Measurements from ENCODE around the gene HUWE1.

DNA sequence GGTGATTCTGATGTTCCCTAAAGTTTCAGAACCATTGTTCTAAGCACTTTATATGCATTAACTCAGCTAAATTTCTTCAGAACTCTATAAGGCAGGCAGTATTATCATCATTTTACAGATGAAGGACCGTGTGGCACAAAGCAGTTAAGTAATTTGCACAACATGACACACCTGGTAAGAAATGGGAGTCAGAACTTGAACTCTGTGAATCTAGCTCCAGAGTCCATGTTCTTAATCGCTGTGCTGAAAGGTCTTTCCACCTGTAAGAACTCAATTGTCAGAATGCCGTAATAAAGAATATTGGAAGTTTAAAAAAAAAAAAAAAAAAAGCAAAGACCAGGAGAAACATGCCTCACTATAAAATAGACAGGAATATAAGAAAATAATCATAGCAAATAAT is 9.2 kb downstream of the HUWE1 start:
- TF ChIP-seq, protein P1, sequence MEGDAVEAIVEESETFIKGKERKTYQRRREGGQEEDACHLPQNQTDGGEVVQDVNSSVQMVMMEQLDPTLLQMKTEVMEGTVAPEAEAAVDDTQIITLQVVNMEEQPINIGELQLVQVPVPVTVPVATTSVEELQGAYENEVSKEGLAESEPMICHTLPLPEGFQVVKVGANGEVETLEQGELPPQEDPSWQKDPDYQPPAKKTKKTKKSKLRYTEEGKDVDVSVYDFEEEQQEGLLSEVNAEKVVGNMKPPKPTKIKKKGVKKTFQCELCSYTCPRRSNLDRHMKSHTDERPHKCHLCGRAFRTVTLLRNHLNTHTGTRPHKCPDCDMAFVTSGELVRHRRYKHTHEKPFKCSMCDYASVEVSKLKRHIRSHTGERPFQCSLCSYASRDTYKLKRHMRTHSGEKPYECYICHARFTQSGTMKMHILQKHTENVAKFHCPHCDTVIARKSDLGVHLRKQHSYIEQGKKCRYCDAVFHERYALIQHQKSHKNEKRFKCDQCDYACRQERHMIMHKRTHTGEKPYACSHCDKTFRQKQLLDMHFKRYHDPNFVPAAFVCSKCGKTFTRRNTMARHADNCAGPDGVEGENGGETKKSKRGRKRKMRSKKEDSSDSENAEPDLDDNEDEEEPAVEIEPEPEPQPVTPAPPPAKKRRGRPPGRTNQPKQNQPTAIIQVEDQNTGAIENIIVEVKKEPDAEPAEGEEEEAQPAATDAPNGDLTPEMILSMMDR (IDR thresholded peaks at IDR 0.05; ENCODE audit: insufficient read depth, low read depth, low read length): no peak
- TF ChIP-seq EZH2 (IDR thresholded peaks at IDR 0.05; ENCODE audit: insufficient read depth, low read length): no peak
